H1 (cell line): ENCODE results near the gene C12orf43. TPM values are rescaled to one million over a fixed set of nuclear protein-coding genes. Genes with fewer than 3 reads are reported as not detected.

Experiments used
- CTCF ChIA-PET: fragments of 300-600 bp; sonication (Branson Sonifier 250); formaldehyde crosslinking; loops from one replicate; lab custom pipeline; 2021; ENCODE audit not compliant: partially characterized antibody; lab: Charles Lee
- POLR2A ChIA-PET: fragments of 300-600 bp; sonication (Branson Sonifier 250); formaldehyde crosslinking; loops from one replicate; lab custom pipeline; 2021; ENCODE audit warnings: inconsistent platforms; ENCODE audit not compliant: partially characterized antibody; lab: Charles Lee
- DNase-seq, 2 experiments: peaks; one replicate each; pipeline versions ENCODE4 v3.0.0 to v3.0.0-alpha.2; 2010 to 2022; ENCODE audit warnings: low spot score in 2 of 2, low read depth in 1 of 2, mixed read lengths in 1 of 2
- FAIRE-seq: peaks from 2 replicates; lab custom pipeline; 2011; peaks lifted over from hg19 to GRCh38; lab: Jason Lieb, UNC
- H2AFZ ChIP-seq: 2 replicates; pipeline ENCODE4 v1.8.1; 2012; ENCODE audit warnings: low read length, inconsistent platforms
- H2AK5ac ChIP-seq: 2 replicates; pipeline ENCODE4 v1.6.1; 2013; ENCODE audit warnings: low read depth, low read length
- H2BK120ac ChIP-seq: replicated peaks from 2 replicates; pipeline ENCODE3; 2013; ENCODE audit warnings: low read depth, low read length, inconsistent platforms
- H2BK12ac ChIP-seq: 2 replicates; pipeline ENCODE4 v1.6.1; 2013; ENCODE audit warnings: low read depth, low read length
- H2BK15ac ChIP-seq: 2 replicates; pipeline ENCODE4 v1.6.1; 2013; ENCODE audit warnings: low read length
- H2BK20ac ChIP-seq: 2 replicates; pipeline ENCODE4 v1.6.1; 2013; ENCODE audit warnings: low read length
- H2BK5ac ChIP-seq: 2 replicates; pipeline ENCODE4 v1.6.1; 2013; ENCODE audit warnings: low read depth, low read length
- H3K14ac ChIP-seq: 2 replicates; pipeline ENCODE4 v1.6.1; 2013; ENCODE audit warnings: inconsistent platforms; ENCODE audit not compliant: insufficient read length
- H3K18ac ChIP-seq: 2 replicates; pipeline ENCODE4 v1.6.1; 2013; ENCODE audit warnings: low read length; ENCODE audit errors: extremely low read depth
- H3K23ac ChIP-seq: 2 replicates; pipeline ENCODE4 v1.6.1; 2013; ENCODE audit warnings: inconsistent platforms; ENCODE audit not compliant: insufficient read length
- H3K23me2 ChIP-seq: 2 replicates; pipeline ENCODE4 v1.6.1; 2013; ENCODE audit warnings: low read depth, low read length
- H3K27ac ChIP-seq: 2 replicates; pipeline ENCODE4 v1.6.1; 2011; ENCODE audit warnings: low read depth, low read length, inconsistent platforms
- H3K27me3 ChIP-seq, 4 experiments: replicated peaks in 1 of 4; 1 replicate in 1 of 4; 2 replicates in 3 of 4; pipeline versions ENCODE4 v1.6.1 to v1.8.1; 2011 to 2013; ENCODE audit warnings: low read length in 3 of 4, mild to moderate bottlenecking in 3 of 4, inconsistent platforms in 2 of 4, mixed read lengths in 2 of 4, moderate library complexity in 1 of 4; ENCODE audit not compliant: control insufficient read depth in 3 of 4, insufficient read depth in 3 of 4; ENCODE audit errors: extremely low read depth in 1 of 4
- H3K36me3 ChIP-seq, 4 experiments: 2 replicates each; pipeline versions ENCODE4 v1.6.1 to v1.8.1; 2011 to 2013; ENCODE audit warnings: mild to moderate bottlenecking in 4 of 4, low read length in 3 of 4, moderate library complexity in 2 of 4, control low read depth in 1 of 4, inconsistent platforms in 1 of 4; ENCODE audit not compliant: insufficient read depth in 4 of 4, control insufficient read depth in 2 of 4
- H3K4ac ChIP-seq: replicated peaks from 2 replicates; pipeline ENCODE3; 2013; ENCODE audit warnings: low read length, low read depth, mixed read lengths, inconsistent platforms; ENCODE audit not compliant: insufficient read length
- H3K4me1 ChIP-seq, 4 experiments: replicated peaks in 1 of 4; 1 replicate in 1 of 4; 2 replicates in 3 of 4; pipeline versions ENCODE4 v1.6.1 to v1.8.1; 2011 to 2013; ENCODE audit warnings: low read length in 3 of 4, inconsistent platforms in 2 of 4, mixed read lengths in 1 of 4; ENCODE audit not compliant: insufficient read depth in 4 of 4, control insufficient read depth in 3 of 4
- H3K4me2 ChIP-seq, 2 experiments: 2 replicates each; pipeline versions ENCODE4 v1.6.1 to v1.8.1; 2011 to 2013; ENCODE audit warnings: low read depth in 2 of 2, low read length in 2 of 2, control low read depth in 1 of 2, inconsistent platforms in 1 of 2, mild to moderate bottlenecking in 1 of 2; ENCODE audit not compliant: insufficient read depth in 1 of 2
- H3K4me3 ChIP-seq, 4 experiments: fragments of 200-600, 300-600 bp in 1 of 4; sonication (generic), shearing (Covaris generic), sonication (Bioruptor Twin) in 1 of 4; 2 replicates each; pipeline versions ENCODE4 v1.5.1 to v1.8.1; 2011 to 2016; ENCODE audit warnings: low read length in 4 of 4, low read depth in 3 of 4, control low read depth in 2 of 4, inconsistent platforms in 2 of 4, mild to moderate bottlenecking in 2 of 4, mixed read lengths in 1 of 4, moderate library complexity in 1 of 4; ENCODE audit not compliant: insufficient read depth in 2 of 4; ENCODE audit errors: extremely low read depth in 1 of 4
- H3K56ac ChIP-seq: replicated peaks from 2 replicates; pipeline ENCODE3; 2013; ENCODE audit warnings: low read depth, mild to moderate bottlenecking, mixed read lengths, low read length, inconsistent platforms; ENCODE audit not compliant: insufficient read length
- H3K79me1 ChIP-seq: 2 replicates; pipeline ENCODE4 v1.6.1; 2013; ENCODE audit warnings: low read depth, low read length, control low read depth
- H3K79me2 ChIP-seq, 2 experiments: 2 replicates each; pipeline versions ENCODE4 v1.6.1 to v1.8.1; 2012 to 2013; ENCODE audit warnings: low read length in 2 of 2, mild to moderate bottlenecking in 2 of 2, inconsistent platforms in 1 of 2; ENCODE audit not compliant: insufficient read depth in 2 of 2, control insufficient read depth in 1 of 2
- H3K9ac ChIP-seq, 4 experiments: replicated peaks in 1 of 4; 1 replicate in 1 of 4; 2 replicates in 3 of 4; pipeline versions ENCODE4 v1.6.1 to v1.8.1; 2011 to 2013; ENCODE audit warnings: low read depth in 3 of 4, low read length in 3 of 4, control low read depth in 2 of 4, mild to moderate bottlenecking in 2 of 4, moderate library complexity in 2 of 4, inconsistent platforms in 1 of 4; ENCODE audit errors: extremely low read depth in 1 of 4
- H3K9me3 ChIP-seq, 2 experiments: 2 replicates each; pipeline versions ENCODE4 v1.6.1 to v1.8.1; 2012 to 2013; ENCODE audit warnings: mild to moderate bottlenecking in 2 of 2, moderate library complexity in 2 of 2, control low read depth in 1 of 2, inconsistent platforms in 1 of 2, low read depth in 1 of 2, low read length in 1 of 2, mixed read lengths in 1 of 2; ENCODE audit not compliant: insufficient read depth in 2 of 2
- H4K20me1 ChIP-seq, 2 experiments: replicated peaks in 1 of 2; 2 replicates each; pipeline versions ENCODE3 to v1.8.1; 2011 to 2013; ENCODE audit warnings: inconsistent platforms in 2 of 2, low read length in 2 of 2, mild to moderate bottlenecking in 1 of 2; ENCODE audit not compliant: insufficient read depth in 2 of 2, control insufficient read depth in 1 of 2
- H4K5ac ChIP-seq: 2 replicates; pipeline ENCODE4 v1.6.1; 2013; ENCODE audit warnings: low read length, low read depth, mixed read lengths, inconsistent platforms; ENCODE audit not compliant: insufficient read length
- H4K8ac ChIP-seq: 2 replicates; pipeline ENCODE4 v1.8.0; 2013; ENCODE audit warnings: mild to moderate bottlenecking, moderate library complexity, low read length, inconsistent platforms; ENCODE audit not compliant: insufficient read depth; ENCODE audit errors: extremely low read depth
- H4K91ac ChIP-seq: replicated peaks from 2 replicates; pipeline ENCODE3; 2013; ENCODE audit warnings: low read length, mixed read lengths, inconsistent platforms; ENCODE audit not compliant: insufficient read length
- BCL11A ChIP-seq, 2 experiments: IDR thresholded peaks; one replicate each; pipeline ENCODE4 v1.6.1; 2011; ENCODE audit warnings: low read depth in 2 of 2, low read length in 2 of 2, mild to moderate bottlenecking in 2 of 2
- BRCA1 ChIP-seq: IDR thresholded peaks from 2 replicates; pipeline ENCODE4 v1.6.1; 2012; ENCODE audit warnings: low read depth, low read length, improper control_type of control experiment
- CREB1 ChIP-seq: IDR thresholded peaks from 2 replicates; pipeline ENCODE4 v1.6.1; 2012; ENCODE audit warnings: inconsistent platforms
- EGR1 ChIP-seq: IDR thresholded peaks from 2 replicates; pipeline ENCODE4 v1.6.1; 2011; ENCODE audit warnings: low read depth, low read length, borderline replicate concordance
- FOSL1 ChIP-seq: IDR thresholded peaks from 2 replicates; pipeline ENCODE4 v1.6.1; 2011; ENCODE audit warnings: mild to moderate bottlenecking, low read depth, low read length, moderate library complexity; ENCODE audit not compliant: insufficient read depth
- GTF2F1 ChIP-seq: IDR thresholded peaks from 2 replicates; pipeline ENCODE4 v1.6.1; 2012; ENCODE audit warnings: low read depth, low read length, improper control_type of control experiment, borderline replicate concordance
- JUN ChIP-seq: IDR thresholded peaks from 2 replicates; pipeline ENCODE4 v1.6.1; 2011; ENCODE audit warnings: low read depth, mild to moderate bottlenecking, improper control_type of control experiment, low read length
- KDM1A ChIP-seq: fragments of 200-600, 300-600 bp; sonication (generic); IDR thresholded peaks from 2 replicates; pipeline ENCODE4 v1.7.1; 2016; ENCODE audit warnings: mild to moderate bottlenecking, low read length, borderline replicate concordance
- KDM4A ChIP-seq: IDR thresholded peaks from one replicate; pipeline ENCODE4 v1.7.1; 2012; ENCODE audit warnings: low read depth, mild to moderate bottlenecking, moderate library complexity, low read length, inconsistent platforms; ENCODE audit not compliant: severe bottlenecking
- RFX5 ChIP-seq: IDR thresholded peaks from 2 replicates; pipeline ENCODE4 v1.6.1; 2011; ENCODE audit warnings: low read depth, low read length, improper control_type of control experiment, borderline replicate concordance
- TAF1 ChIP-seq: IDR thresholded peaks from 2 replicates; pipeline ENCODE4 v1.6.1; 2011; ENCODE audit warnings: mild to moderate bottlenecking, low read depth, low read length
- TAF7 ChIP-seq: optimal IDR thresholded peaks from 2 replicates; pipeline ENCODE3; 2011; ENCODE audit warnings: low read depth, mild to moderate bottlenecking, inconsistent platforms, low read length, moderate library complexity, borderline replicate concordance
- WGBS, 2 experiments: shearing (Covaris generic) in 1 of 2; methylation state at CpG; one replicate each; pipeline versions ENCODE4 v1.1.6 to v1.1.7; 2013 to 2015; ENCODE audit warnings: low lambda C conversion rate in 2 of 2, mixed read lengths in 2 of 2, inconsistent platforms in 1 of 2, low coverage in 1 of 2, missing lambda C conversion rate in 1 of 2; ENCODE audit not compliant: insufficient replicate concordance in 2 of 2, insufficient coverage in 1 of 2, insufficient read length in 1 of 2; ENCODE audit errors: extremely low coverage in 1 of 2, missing lambda C conversion rate in 1 of 2; 5-methylcytosine and 5-hydroxymethylcytosine counted together
- polyA plus RNA-seq, 7 experiments: library from polyadenylated mRNA; depleted of rRNA in 3 of 7; stranded (reverse) in 5 of 7; unstranded in 2 of 7; fragments of >200 nt in 5 of 7; fragments of 200-250 nt in 2 of 7; gene quantifications; 1 replicate in 5 of 7; 2 replicates in 1 of 7; 4 replicates in 1 of 7; pipeline versions ENCODE4 v1.2.1 to v1.2.3, GENCODE V29; 2011 to 2013; ENCODE audit warnings: missing spikeins in 2 of 7, mixed read lengths in 2 of 7
- total RNA-seq: library from RNA; stranded (reverse); fragmentation: NEBNext Ultra II Directional; extraction: Animal tissue kit (Norgen Biotek cat#: 25700); gene quantifications from 2 replicates; pipeline ENCODE4 v1.2.1, GENCODE V29; 2021
- TF ChIP-seq, protein P1 (sequence below): IDR thresholded peaks from 2 replicates; pipeline ENCODE4 v1.6.1; 2012; ENCODE audit warnings: low read length, inconsistent platforms

C12orf43 gene
- total and polyA plus RNA-seq, 2 of the 8 experiments (the other 6 are each of a cell fraction or from before 2014, with no cell fraction given) = 9.2 to 22.3 TPM

DNA sequence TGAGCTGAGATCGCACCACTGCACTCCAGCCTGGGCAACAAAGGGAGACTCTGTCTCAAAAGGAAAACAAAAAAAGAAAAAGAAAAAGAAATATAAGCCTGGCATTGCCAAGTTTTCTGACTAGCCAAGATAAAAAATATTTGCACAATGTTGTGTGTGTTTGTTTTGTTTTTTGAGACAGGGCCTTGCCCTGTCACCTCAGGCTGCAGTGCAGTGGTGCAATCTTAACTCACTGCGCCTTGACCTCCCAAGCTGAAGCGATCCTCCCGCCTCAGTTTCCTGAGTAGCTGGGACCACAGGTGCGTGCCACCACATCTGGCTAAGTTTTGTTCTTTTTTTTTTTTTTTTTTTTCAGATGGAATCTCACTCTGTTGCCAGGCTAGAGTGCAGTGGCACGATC lies 5.5 kb upstream of the C12orf43 start:
- H3K27ac ChIP-seq = no peak overlapping the region
- H3K36me3 ChIP-seq = no peaks in the 10 kb centered on the region
- H3K9me3 ChIP-seq = no peaks in the 10 kb centered on the region
- no peaks in the 10 kb centered on the region for H3K79me2 ChIP-seq
- no peak overlapping the region for H2BK12ac ChIP-seq
- no peak overlapping the region for H4K5ac ChIP-seq
- no peak overlapping the region for H4K91ac ChIP-seq
- no peak overlapping the region for H2BK20ac ChIP-seq
- H3K23me2 ChIP-seq = no peaks in the 10 kb centered on the region
- H2BK120ac ChIP-seq = no peak overlapping the region
- no peak overlapping the region for H3K9ac ChIP-seq
- no peaks in the 10 kb centered on the region for H4K20me1 ChIP-seq
- H3K14ac ChIP-seq = no peak overlapping the region
- H3K79me1 ChIP-seq = no peaks in the 10 kb centered on the region
- H2BK5ac ChIP-seq = no peak overlapping the region
- no peak overlapping the region for H3K4me2 ChIP-seq
- no peak overlapping the region for H2AK5ac ChIP-seq
- H3K4me1 ChIP-seq = no peaks in the 10 kb centered on the region
- no peak overlapping the region for H3K18ac ChIP-seq
- no peak overlapping the region for H2AFZ ChIP-seq
- WGBS, 2 experiments = 96% methylated on average over 5 of the region's 6 CpGs; no CpG with 5 or more reads in 1 of the 2 experiments
- H4K8ac ChIP-seq = no peak overlapping the region
- POLR2A ChIA-PET = no interaction called here
- no peak overlapping the region for H3K23ac ChIP-seq
- H3K56ac ChIP-seq = no peak overlapping the region
- DNase-seq (no peak), FAIRE-seq (no peak)
- no peak overlapping the region for H3K4me3 ChIP-seq
- H3K4ac ChIP-seq = no peak overlapping the region
- CTCF ChIA-PET = interaction anchor here (3.5 kb wide), 1 partner anchor 16 kb away, joined by 18 read pairs; no protein-coding TSS in a partner anchor
- no peak overlapping the region for H2BK15ac ChIP-seq
- H3K27me3 ChIP-seq = no peaks in the 10 kb centered on the region
- no peak for TF ChIP-seq KDM1A
- TF ChIP-seq CREB1 = no peak
- TF ChIP-seq BCL11A (IDR thresholded peaks at IDR 0.05; ENCODE audit: low read depth in 2 of 2, low read length in 2 of 2) = no peak
- TF ChIP-seq TAF1 = no peak
- TF ChIP-seq TAF7 = no peak
- TF ChIP-seq JUN = no peak
- TF ChIP-seq, protein P1, sequence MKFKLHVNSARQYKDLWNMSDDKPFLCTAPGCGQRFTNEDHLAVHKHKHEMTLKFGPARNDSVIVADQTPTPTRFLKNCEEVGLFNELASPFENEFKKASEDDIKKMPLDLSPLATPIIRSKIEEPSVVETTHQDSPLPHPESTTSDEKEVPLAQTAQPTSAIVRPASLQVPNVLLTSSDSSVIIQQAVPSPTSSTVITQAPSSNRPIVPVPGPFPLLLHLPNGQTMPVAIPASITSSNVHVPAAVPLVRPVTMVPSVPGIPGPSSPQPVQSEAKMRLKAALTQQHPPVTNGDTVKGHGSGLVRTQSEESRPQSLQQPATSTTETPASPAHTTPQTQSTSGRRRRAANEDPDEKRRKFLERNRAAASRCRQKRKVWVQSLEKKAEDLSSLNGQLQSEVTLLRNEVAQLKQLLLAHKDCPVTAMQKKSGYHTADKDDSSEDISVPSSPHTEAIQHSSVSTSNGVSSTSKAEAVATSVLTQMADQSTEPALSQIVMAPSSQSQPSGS = no peak
- no peak for TF ChIP-seq GTF2F1
- no peak for TF ChIP-seq BRCA1
- TF ChIP-seq FOSL1 = no peak
- no peak for TF ChIP-seq RFX5
- TF ChIP-seq KDM4A = no peak
- TF ChIP-seq EGR1 = no peak
